Gastroesophageal sphincter (tissue), 3 donors: ENCODE results near the gene PIGL.

Experiments used
- CTCF ChIP-seq, 4 experiments: fragments of 200-600 bp in 2 of 4; fragments of 450-650 bp in 2 of 4; sonication (generic) in 1 of 4; IDR thresholded peaks; one replicate each; pipeline ENCODE4 v1.5.1; 2017 to 2019; ENCODE audit warnings: antibody characterized with exemption in 4 of 4, mild to moderate bottlenecking in 2 of 4, moderate library complexity in 2 of 4
- EP300 ChIP-seq: sonication (generic); formaldehyde crosslinking; IDR thresholded peaks from one replicate; pipeline ENCODE4 v1.6.1; 2017; ENCODE audit warnings: antibody characterized with exemption, mild to moderate bottlenecking
- POLR2A ChIP-seq, 2 donors: fragments of 450-650 bp; IDR thresholded peaks; one replicate each; pipeline ENCODE4 v1.6.1; 2017; ENCODE audit warnings: antibody characterized with exemption in 2 of 2, mild to moderate bottlenecking in 2 of 2, moderate library complexity in 1 of 2
- POLR2AphosphoS5 ChIP-seq: sonication (generic); formaldehyde crosslinking; IDR thresholded peaks from one replicate; pipeline ENCODE4 v1.6.1; 2017; ENCODE audit warnings: antibody characterized with exemption

- TF ChIP-seq CTCF (IDR thresholded peaks at IDR 0.05) (peak in 2 of 4 experiments; percentile 51 to 59), EP300 (no peak), POLR2A (IDR thresholded peaks at IDR 0.05) (no peak), POLR2AphosphoS5 (no peak)
Measured at GRCh38 chr17:16285646-16286008, 68.6 kb downstream of the PIGL start.
